GM12878 (cell line): Measurements from ENCODE around the gene OR1J2.

Experiments used
- ATF3 ChIP-seq: IDR thresholded peaks from 2 replicates; pipeline ENCODE4 v1.6.1; 2011; ENCODE audit warnings: low read depth, mild to moderate bottlenecking, low read length, moderate library complexity, borderline replicate concordance; ENCODE audit errors: extremely low read depth
- BHLHE40 ChIP-seq, 2 experiments: fragments of 450-650 bp in 1 of 2; IDR thresholded peaks; 2 replicates each; pipeline ENCODE4 v1.6.1; 2011 to 2017; ENCODE audit warnings: low read depth in 2 of 2, borderline replicate concordance in 1 of 2, improper control_type of control experiment in 1 of 2, low read length in 1 of 2, mild to moderate bottlenecking in 1 of 2
- CTCF ChIP-seq, 3 experiments: IDR thresholded peaks in 2 of 3; conservative IDR thresholded peaks in 1 of 3; 2 replicates each; pipeline ENCODE4 v1.5.1; 2011; ENCODE audit warnings: low read depth in 3 of 3, low read length in 3 of 3, mild to moderate bottlenecking in 3 of 3, control low read depth in 2 of 3, moderate library complexity in 2 of 3, inconsistent platforms in 1 of 3, mixed read lengths in 1 of 3; ENCODE audit not compliant: control insufficient read depth in 2 of 3, insufficient read depth in 1 of 3; ENCODE audit errors: extremely low read depth in 1 of 3
- EP300 ChIP-seq, 2 experiments: fragments of 150-350 bp in 1 of 2; IDR thresholded peaks; 2 replicates each; pipeline ENCODE4 v1.6.1; 2011 to 2012; ENCODE audit warnings: low read depth in 2 of 2, low read length in 2 of 2, borderline replicate concordance in 1 of 2, improper control_type of control experiment in 1 of 2, inconsistent platforms in 1 of 2; ENCODE audit not compliant: control insufficient read depth in 1 of 2
- HDAC2 ChIP-seq: fragments of 200-600 bp; sonication (generic); IDR thresholded peaks from 2 replicates; pipeline ENCODE4 v1.6.1; 2017
- JUND ChIP-seq: IDR thresholded peaks from 2 replicates; pipeline ENCODE4 v1.6.1; 2012; ENCODE audit warnings: low read depth, mild to moderate bottlenecking, low read length, improper control_type of control experiment, moderate library complexity
- SIN3A ChIP-seq: IDR thresholded peaks from 2 replicates; pipeline ENCODE4 v1.6.1; 2012; ENCODE audit warnings: low read depth, low read length, improper control_type of control experiment

- TF ChIP-seq CTCF (IDR thresholded peaks at IDR 0.05 in 2 of 3, conservative IDR thresholded peaks at IDR 0.05 in 1 of 3; ENCODE audit: control insufficient read depth in 2 of 3, extremely low read depth in 1 of 3, insufficient read depth in 1 of 3, low read depth in 3 of 3, low read length in 3 of 3) (no peak), JUND (no peak), SIN3A (no peak), HDAC2 (no peak), EP300 (IDR thresholded peaks at IDR 0.05; ENCODE audit: borderline replicate concordance in 1 of 2, control insufficient read depth in 1 of 2, low read depth in 2 of 2, low read length in 2 of 2) (no peak), BHLHE40 (IDR thresholded peaks at IDR 0.05; ENCODE audit: borderline replicate concordance in 1 of 2, low read depth in 2 of 2, low read length in 1 of 2) (no peak), ATF3 (no peak)
Measured at GRCh38 chr9:122477346-122477745, 33.3 kb upstream of the OR1J2 start.
